CD4-positive, alpha-beta T cell (primary cell): Measurements from ENCODE around the gene TMEM87A. TPM values are rescaled to one million over a fixed set of nuclear protein-coding genes. Genes with fewer than 3 reads are reported as not detected.

Experiments
- ATAC-seq: fragments of 200-7000 bp; cut with Tn5 transposase; one replicate; pipeline ENCODE4 v1.10.0; 2022; ENCODE audit warnings: mild to moderate bottlenecking; ENCODE audit not compliant: poor library complexity
- CTCF ChIA-PET: fragments of 350-600 bp; sonication (Branson Sonifier 250); formaldehyde crosslinking; loops from one replicate; lab custom pipeline; 2021; ENCODE audit warnings: antibody characterized with exemption, inconsistent platforms; lab: Charles Lee
- POLR2A ChIA-PET: fragments of 350-600 bp; sonication (Branson Sonifier 250); formaldehyde crosslinking; loops from one replicate; lab custom pipeline; 2021; ENCODE audit warnings: antibody characterized with exemption, inconsistent platforms; lab: Charles Lee
- DNase-seq, 14 experiments: peaks; one replicate each; pipeline ENCODE4 v3.0.0-alpha.2; 2013 to 2020; ENCODE audit warnings: mixed read lengths in 2 of 14
- H3K27ac ChIP-seq, 2 donors: one replicate each; pipeline versions ENCODE4 v1.5.1 to v1.7.0; 2013; ENCODE audit warnings: low read length in 2 of 2, low read depth in 1 of 2, mild to moderate bottlenecking in 1 of 2
- H3K27me3 ChIP-seq, 2 experiments: 1 replicate in 1 of 2; 2 replicates in 1 of 2; pipeline versions ENCODE4 v1.6.1 to v1.7.0; 2013; ENCODE audit warnings: low read length in 2 of 2, control low read depth in 1 of 2, mild to moderate bottlenecking in 1 of 2, moderate library complexity in 1 of 2; ENCODE audit not compliant: insufficient read depth in 2 of 2, control insufficient read depth in 1 of 2
- H3K36me3 ChIP-seq: one replicate; pipeline ENCODE4 v1.6.1; 2013; ENCODE audit warnings: low read length, control low read depth; ENCODE audit not compliant: insufficient read depth
- H3K4me1 ChIP-seq: one replicate; pipeline ENCODE4 v1.6.1; 2013; ENCODE audit warnings: low read length, control low read depth; ENCODE audit not compliant: insufficient read depth
- H3K4me3 ChIP-seq: one replicate; pipeline ENCODE4 v1.5.1; 2013; ENCODE audit warnings: mild to moderate bottlenecking, low read length, moderate library complexity
- H3K9me3 ChIP-seq, 2 experiments: 1 replicate in 1 of 2; 2 replicates in 1 of 2; pipeline versions ENCODE4 v1.6.1 to v1.7.0; 2013; ENCODE audit warnings: low read length in 2 of 2, mild to moderate bottlenecking in 2 of 2, control low read depth in 1 of 2, moderate library complexity in 1 of 2; ENCODE audit not compliant: control insufficient read depth in 1 of 2, insufficient read depth in 1 of 2
- H3K27ac Mint-ChIP-seq: one replicate; pipeline ENCODE4 v1.8.0; 2020; ENCODE audit warnings: mixed read lengths
- H3K27me3 Mint-ChIP-seq: one replicate; pipeline ENCODE4 v1.8.0; 2021; ENCODE audit warnings: mixed read lengths
- H3K36me3 Mint-ChIP-seq: one replicate; pipeline ENCODE4 v1.8.0; 2021; ENCODE audit warnings: low read depth, mixed read lengths
- H3K4me1 Mint-ChIP-seq: one replicate; pipeline ENCODE4 v1.8.0; 2021; ENCODE audit warnings: low read depth, mixed read lengths
- H3K4me3 Mint-ChIP-seq: one replicate; pipeline ENCODE4 v1.8.0; 2020; ENCODE audit warnings: mild to moderate bottlenecking, mixed read lengths
- H3K9me3 Mint-ChIP-seq: one replicate; pipeline ENCODE4 v1.8.0; 2020; ENCODE audit warnings: mixed read lengths
- intact Hi-C, 2 experiments: fragments of 100-400 bp; cut with DNase I in 1 of 2; cut with micrococcal nuclease in 1 of 2; formaldehyde crosslinking; loops; one replicate each; pipeline versions ENCODE4 v1.15.1 to v1.9.0; 2023 to 2025; cut with DNase I, micrococcal nuclease
- total RNA-seq, 174 experiments: library from RNA in 2 of 174; stranded (reverse) in 2 of 174; gene quantifications; one replicate each; pipeline ENCODE4 v1.2.3 and lab custom pipeline; 2021 to 2026
- TF ChIP-seq, protein P1 (sequence below): fragments of 200-600 bp; IDR thresholded peaks from one replicate; pipeline ENCODE4 v1.8.0; 2022; ENCODE audit warnings: antibody characterized with exemption, mild to moderate bottlenecking

TMEM87A gene
- total RNA-seq, 2 experiments from 2014 or later: 48.7 to 51.4 TPM

GRCh38 chr15:42284551-42284950 lies 11.3 kb upstream of the TMEM87A start:
- no peaks in the 10 kb centered on the region for H3K27me3 ChIP-seq
- no peak overlapping the region for H3K27ac ChIP-seq
- ChIA-PET POLR2A (no interaction called here), CTCF (no interaction called here)
- no peaks in the 10 kb centered on the region for H3K4me1 ChIP-seq
- no peaks in the 10 kb centered on the region for H3K9me3 Mint-ChIP-seq
- TF ChIP-seq, protein P1, sequence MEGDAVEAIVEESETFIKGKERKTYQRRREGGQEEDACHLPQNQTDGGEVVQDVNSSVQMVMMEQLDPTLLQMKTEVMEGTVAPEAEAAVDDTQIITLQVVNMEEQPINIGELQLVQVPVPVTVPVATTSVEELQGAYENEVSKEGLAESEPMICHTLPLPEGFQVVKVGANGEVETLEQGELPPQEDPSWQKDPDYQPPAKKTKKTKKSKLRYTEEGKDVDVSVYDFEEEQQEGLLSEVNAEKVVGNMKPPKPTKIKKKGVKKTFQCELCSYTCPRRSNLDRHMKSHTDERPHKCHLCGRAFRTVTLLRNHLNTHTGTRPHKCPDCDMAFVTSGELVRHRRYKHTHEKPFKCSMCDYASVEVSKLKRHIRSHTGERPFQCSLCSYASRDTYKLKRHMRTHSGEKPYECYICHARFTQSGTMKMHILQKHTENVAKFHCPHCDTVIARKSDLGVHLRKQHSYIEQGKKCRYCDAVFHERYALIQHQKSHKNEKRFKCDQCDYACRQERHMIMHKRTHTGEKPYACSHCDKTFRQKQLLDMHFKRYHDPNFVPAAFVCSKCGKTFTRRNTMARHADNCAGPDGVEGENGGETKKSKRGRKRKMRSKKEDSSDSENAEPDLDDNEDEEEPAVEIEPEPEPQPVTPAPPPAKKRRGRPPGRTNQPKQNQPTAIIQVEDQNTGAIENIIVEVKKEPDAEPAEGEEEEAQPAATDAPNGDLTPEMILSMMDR: no peak
- no peak for ATAC-seq
- intact Hi-C loops: no loop called here
- no peaks in the 10 kb centered on the region for H3K27me3 Mint-ChIP-seq
- H3K36me3 ChIP-seq: peaks cover 46% of the 10 kb centered on the region
- no peak for DNase-seq
- no peaks in the 10 kb centered on the region for H3K9me3 ChIP-seq
- H3K4me3 Mint-ChIP-seq: no peak overlapping the region
- no peak overlapping the region for H3K27ac Mint-ChIP-seq
- H3K36me3 Mint-ChIP-seq: peaks cover 82% of the 10 kb centered on the region
- no peak overlapping the region for H3K4me3 ChIP-seq
- H3K4me1 Mint-ChIP-seq: no peaks in the 10 kb centered on the region

DNA sequence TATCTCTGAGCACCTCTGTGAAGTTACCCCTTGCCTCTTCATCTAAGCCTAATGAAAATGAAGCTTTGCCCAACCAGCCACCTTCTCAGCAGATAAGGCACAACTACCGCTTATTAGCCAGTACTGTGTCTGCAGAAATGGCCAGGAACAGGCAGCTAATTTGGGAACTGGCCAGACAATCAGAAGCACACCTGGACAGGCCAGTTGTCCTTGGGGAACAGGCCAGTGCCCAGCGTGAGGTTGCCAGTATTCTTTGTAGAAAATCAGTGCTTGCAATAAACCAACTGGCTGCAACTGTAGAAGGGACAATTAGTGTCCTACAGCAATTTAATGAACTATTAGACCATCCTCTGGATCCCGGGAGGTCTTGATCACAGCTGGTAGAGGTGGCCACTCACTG lies 10.4 kb upstream of the TMEM87A start:
- H3K9me3 ChIP-seq: no peaks in the 10 kb centered on the region
- H3K27me3 ChIP-seq: no peaks in the 10 kb centered on the region
- Mint-ChIP-seq H3K36me3 (peaks cover 82% of the 10 kb centered on the region), H3K27me3 (no peaks in the 10 kb centered on the region), H3K4me3 (no peak overlapping the region), H3K4me1 (no peaks in the 10 kb centered on the region), H3K27ac (no peak overlapping the region), H3K9me3 (no peaks in the 10 kb centered on the region)
- DNase-seq (no peak), ATAC-seq (no peak)
- peaks cover 45% of the 10 kb centered on the region for H3K36me3 ChIP-seq
- H3K4me1 ChIP-seq: no peaks in the 10 kb centered on the region
- CTCF ChIA-PET: no interaction called here
- no peak overlapping the region for H3K27ac ChIP-seq
- TF ChIP-seq, protein P1: no peak
- no peak overlapping the region for H3K4me3 ChIP-seq
- intact Hi-C loops: no loop called here
- POLR2A ChIA-PET: interaction anchor here (2.4 kb wide), 1 partner anchor 10 kb away, joined by 8 read pairs; the partner anchor contains the start of genes GANC and TMEM87A

DNA sequence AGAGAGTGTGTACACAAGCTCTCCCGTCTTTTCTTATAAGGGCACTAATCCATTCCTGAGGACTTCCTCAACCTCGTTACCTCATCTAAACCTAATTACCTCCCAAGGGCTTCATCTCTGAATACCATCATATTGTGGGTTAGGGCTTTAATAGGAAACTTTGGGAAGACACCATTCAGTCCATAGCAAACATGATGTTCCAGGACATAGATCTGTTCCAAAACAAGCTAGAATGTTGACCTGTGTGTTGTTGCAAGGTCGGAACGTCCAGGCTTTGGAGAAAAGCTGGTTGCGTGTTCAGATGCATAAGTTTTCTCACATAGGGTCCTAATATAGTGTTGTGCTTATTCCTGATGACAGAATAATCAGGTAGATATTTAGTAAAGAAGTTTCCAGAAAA lies 9.7 kb upstream of the TMEM87A start:
- Histone ChIP-seq H3K36me3 (peaks cover 47% of the 10 kb centered on the region), H3K27me3 (no peaks in the 10 kb centered on the region), H3K27ac (no peak overlapping the region), H3K9me3 (no peaks in the 10 kb centered on the region), H3K4me3 (no peak overlapping the region), H3K4me1 (no peaks in the 10 kb centered on the region)
- Mint-ChIP-seq H3K4me1 (no peaks in the 10 kb centered on the region), H3K27me3 (no peaks in the 10 kb centered on the region), H3K27ac (no peak overlapping the region), H3K9me3 (no peaks in the 10 kb centered on the region), H3K4me3 (no peak overlapping the region), H3K36me3 (peaks cover 81% of the 10 kb centered on the region)
- no peak for DNase-seq
- TF ChIP-seq, protein P1: no peak
- no peak for ATAC-seq
- CTCF ChIA-PET: no interaction called here
- intact Hi-C loops: no loop called here
- POLR2A ChIA-PET: interaction anchor here (2.4 kb wide), 1 partner anchor 10 kb away, joined by 8 read pairs; the partner anchor contains the start of genes GANC and TMEM87A
